SKM-1 treated with dmso at 0.1 percent for 144 hours (cell line): ENCODE measurements around the gene YES1.
"Not testable (repeated sequence)": the region's sequence is repeated elsewhere in the genome, so short reads cannot be mapped to it uniquely, and the experiment has no call there.

Experiments used
- DNase-seq: peaks from one replicate; lab custom pipeline; 2025; ENCODE audit not compliant: unreplicated experiment; lab: John Stamatoyannopoulos, UW

Gene YES1

DNA sequence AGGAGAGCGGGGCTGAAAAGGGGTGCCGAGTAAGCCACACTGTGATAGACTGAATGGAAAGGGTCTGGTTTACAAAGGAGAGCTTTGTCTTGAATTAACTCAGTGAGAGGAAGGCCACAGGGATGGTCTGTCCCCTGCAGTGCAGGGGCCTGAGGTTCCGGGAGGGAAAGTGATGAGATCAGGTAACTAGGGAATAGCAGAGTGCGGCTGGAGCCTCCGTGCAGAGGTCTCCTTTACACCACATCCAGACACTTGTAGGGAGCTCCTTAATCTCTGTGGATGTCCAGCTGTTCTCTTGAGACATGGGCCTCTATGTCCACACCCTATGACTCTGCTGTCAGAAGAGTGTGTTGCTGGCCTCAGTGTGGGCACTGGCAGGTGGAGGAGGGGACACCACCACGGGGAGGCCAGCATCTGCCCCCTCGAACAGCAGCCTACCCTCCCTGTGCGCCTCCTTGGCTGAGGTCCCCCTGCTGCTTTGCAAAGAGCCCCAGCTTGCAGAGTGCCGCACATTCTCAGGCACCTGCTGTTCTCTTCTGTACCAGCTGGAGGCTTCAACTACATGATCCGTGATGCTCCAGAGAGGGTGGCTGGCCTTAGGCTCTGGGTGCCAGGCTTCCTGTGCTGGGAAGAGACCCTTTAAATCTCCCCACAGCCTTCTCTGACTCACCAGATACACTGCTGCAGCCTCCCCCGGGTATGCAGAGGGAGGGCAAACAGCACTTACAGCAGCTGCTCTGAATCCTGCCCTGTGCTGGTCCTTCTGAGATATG, 125.5 kb downstream of the YES1 start:
- no peak for DNase-seq

DNA sequence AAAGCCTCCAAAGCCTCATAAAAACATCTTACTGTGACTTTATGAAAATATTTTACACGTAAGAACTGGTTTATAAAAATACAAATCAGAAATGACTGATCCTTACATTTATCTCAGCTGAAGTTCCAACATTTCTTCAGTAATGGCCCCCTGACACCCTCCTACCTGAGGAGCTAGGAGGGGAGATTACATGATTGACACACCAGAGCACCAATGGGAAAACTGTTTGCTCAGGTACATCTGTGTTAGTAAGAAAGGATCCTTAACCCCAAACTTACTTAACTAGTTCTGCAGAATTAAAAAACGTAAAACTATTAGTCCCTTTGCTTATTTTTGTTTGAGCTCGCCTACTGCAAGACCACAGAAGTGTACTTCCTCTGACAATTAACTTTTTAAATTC, 126.6 kb downstream of the YES1 start:
- no peak for DNase-seq

DNA sequence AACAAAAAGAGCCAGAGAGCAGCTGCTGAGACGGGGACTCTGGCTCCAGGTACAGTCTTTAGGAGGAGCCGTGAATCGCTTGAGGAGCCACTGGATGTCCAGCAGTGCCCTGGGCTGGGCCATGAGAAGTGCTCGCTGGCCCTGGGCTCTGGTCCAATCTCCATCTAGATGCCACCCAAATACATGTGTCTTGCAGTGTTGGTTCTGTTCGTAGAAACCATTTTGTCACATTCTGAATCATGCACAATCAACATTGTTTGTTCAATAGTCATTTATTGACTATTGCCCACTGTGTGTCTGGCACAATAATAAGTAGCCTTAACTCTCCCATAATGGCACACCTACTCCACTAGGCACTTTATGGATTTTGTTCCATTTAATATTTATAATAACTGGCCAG, 128.5 kb downstream of the YES1 start:
- DNase-seq, result no peak

DNA sequence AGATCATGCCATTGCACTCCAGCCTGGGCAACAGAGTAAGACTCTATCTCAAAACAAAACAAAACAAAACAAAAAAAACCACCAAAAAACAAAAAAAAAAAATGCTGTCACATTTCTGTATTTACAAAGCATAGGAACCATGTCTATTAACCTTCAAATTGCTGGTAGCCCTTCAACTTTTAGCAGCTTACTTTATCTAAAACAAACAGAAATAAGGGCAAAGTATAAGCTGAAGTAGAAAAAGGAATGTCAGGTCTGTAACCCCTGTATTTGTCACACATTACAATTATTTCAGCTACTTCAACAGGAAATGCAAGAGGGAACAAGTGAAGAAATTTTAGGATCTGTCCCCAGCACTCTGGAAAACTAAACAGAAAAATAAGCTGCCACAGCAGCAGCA, 129.2 kb downstream of the YES1 start:
- DNase-seq, result no peak

DNA sequence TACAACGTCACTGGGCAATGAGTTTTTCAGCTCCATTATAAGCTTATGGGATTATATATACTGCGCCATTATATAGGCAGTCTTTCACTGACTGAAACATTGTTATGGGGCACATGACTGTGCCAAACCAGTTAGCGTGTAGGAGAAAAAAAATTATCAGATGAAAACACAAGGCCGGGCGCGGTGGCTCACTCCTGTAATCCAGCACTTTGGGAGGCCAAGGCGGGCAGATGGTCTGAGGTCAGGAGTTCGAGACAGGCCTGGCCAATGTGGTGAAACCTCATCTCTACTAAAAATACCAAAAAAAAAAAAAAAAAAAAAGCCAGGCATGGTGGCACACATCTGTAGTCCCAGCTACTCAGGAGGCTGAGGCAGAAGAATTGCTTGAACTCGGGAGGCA, 129.6 kb downstream of the YES1 start:
- DNase-seq, result not testable (repeated sequence)

DNA sequence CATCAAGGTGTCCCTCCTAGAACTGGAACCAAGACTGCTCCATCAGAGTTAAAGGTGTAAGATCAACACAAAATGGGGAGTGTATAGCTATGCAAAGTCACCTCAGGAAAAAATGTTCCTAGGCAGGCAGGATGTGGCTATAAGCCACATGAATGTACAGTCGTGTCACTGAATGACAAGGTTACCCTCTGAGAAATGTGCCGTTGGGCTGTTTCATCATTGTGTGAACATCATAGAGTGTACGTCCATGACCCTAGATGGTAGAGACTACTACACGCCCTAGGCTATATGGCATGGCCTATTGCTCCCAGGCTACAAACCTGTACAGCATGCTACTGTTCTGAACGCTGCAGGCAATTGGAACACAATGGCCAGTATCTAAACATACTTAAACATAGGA, 130.1 kb downstream of the YES1 start:
- no peak for DNase-seq

DNA sequence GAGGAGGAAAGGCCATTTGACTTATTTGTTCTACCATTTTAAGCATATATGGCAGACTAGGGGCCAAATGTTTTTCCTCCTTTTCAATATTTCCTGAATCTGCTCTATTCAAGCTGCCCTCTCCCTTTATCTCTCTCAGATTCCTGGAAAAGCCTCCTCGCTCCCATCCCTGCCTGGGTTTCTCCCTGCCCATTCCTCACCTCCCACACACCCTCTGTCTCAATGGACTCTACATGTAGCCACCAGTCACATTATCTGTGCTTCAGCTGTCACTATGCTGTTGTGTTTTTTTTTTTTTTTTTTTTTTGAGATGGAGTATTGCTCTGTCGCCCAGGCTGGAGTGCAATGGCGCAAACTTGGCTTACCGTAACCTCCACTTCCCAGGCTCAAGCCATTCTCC, 131.7 kb downstream of the YES1 start:
- no peak for DNase-seq

DNA sequence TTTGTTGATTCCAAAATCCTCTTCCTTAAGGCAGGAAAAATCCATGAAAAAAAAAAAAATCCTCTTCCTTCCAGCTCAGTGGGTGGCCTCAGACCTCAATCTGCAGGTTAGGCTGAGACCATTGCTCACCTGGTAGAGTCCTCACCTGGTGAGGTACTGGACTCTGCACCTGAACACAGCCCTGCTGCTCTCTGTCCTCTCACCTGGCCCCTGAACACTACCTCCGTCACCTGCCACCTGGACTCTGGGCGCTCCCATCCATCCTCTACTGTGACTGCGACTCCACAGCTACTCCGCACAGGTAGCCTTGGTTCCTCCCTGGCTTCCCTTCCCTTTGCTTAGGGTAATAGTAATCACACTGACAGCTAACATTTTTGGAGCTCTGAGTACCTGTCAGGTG, 132.5 kb downstream of the YES1 start:
- no peak for DNase-seq

DNA sequence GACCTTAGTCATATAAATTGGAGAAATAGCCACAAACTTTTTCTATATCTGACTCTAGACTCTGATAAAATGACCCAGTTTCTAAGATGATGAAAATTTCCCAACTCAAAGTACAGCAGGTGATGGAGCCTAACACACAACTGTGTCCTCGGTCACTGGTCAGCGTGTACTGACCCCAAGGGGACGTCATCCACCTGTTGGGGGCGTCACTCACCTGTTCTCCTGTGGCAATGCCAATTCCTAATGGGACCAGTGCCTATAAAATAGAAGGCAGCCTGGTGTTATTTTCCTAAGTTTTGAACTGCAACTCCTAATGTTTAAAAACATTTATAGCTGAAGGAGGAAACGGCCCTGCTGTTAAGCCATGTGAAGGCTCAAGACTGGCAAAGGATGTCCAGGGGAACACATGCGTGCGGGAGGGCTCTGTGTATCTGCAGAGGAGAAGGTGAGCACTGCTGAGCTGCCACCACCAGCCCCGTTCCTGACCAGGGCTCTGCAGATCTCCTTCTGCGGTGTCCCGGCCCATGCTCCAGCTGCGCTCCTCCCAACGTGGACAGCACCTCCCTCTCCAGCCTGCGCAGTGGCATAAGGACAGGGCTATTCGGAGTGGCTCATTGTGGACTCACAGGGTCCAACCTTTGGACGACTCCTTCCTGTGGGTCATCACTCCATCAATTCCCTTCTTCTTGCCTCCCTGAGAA, 133.4 kb downstream of the YES1 start:
- no peak for DNase-seq

DNA sequence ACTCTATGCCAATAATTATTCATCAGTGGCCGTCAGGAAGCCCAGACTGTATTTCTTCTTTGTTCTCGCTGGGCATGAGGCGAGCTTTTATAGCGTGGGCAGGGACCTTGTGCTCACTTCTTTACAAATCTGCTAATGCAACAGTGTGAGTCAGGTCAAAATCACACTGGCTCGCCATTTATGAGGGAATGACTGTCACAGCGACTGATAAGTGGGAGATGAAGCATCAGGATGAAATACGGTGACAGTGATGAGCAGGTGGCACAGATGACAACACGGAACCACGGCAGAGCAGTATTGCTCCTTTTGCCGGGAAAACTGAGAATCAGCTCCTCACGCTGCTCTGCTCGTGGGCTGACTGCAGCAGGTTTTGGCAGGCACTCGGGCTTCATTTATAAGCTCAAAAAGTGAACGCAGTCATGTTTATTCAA, 134.1 kb downstream of the YES1 start:
- no peak for DNase-seq

DNA sequence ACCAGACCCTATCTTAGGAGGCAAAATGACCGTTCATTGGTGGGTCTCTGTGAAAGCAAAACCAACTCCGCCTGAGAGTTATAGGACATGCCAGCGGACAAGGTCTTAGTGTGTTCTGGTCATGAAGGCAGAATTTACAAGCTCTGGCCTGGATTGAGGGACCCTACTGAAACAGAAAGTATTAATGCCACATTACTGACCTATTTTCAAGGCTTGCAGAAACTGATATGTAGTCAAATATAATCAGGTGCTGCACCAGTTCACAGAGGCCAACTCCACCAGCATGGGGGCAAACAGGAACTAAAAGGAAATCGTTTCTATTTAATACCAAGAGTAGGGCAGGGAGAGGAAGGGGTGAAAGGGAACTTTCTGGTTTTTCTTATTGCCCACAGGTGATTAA, 134.9 kb downstream of the YES1 start:
- DNase-seq, result no peak

DNA sequence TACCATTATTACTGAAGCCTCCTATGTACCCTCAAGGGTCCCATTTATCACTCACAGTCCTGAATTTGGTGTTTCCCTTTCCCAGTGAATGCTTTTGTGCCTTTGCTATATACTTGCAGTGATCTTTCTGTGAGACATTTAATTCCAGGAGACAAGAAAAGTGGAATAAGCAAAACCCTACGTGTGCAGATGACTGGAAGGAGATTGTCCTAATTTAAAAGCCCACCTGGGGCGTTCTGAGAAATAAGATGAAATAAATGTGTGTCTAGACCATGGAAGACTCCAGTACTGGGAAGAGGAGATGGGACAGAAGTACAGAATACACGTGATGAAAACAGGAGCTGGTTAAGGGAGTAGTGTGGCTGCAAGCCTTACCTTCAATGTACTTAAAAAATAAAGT, 135.3 kb downstream of the YES1 start:
- DNase-seq, result no peak

DNA sequence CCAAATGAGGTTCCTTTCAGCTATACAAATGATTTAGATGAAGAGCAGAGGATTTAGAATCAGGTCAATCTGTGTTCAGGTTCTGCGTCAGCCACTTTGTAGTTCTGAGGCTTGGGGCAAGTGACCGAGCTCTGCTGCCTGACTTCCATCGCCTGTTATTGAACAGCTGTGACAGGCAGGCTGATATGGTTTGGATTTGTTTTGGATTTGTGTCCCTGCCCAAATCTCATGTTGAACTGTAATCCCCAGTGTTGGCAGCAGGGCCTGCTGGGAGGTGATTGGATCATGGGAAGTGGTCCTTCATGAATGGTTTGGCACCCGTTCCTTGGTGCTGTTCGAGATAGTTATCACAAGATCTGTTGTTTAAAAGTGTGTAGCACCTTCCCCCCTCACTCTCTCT, 136.0 kb downstream of the YES1 start:
- DNase-seq, result no peak

DNA sequence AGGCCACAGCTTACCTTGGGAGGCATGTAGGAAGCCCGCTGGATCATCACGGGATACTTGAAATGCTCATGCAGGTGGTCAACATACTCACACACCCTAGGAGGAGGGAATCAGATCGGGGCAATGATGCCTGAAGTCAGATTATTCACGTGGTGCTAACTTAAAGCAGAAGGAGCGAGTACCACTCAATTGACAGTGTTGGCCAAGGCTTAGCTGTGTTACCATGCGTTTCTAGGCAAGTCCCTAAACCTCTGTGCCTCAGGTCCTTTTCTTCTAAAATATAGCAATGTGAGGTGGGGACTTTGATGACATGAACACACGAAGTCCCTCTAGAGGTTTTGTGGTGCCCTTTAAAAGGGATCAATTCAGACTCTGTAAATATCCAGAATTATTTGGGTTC, 136.7 kb downstream of the YES1 start:
- no peak for DNase-seq

DNA sequence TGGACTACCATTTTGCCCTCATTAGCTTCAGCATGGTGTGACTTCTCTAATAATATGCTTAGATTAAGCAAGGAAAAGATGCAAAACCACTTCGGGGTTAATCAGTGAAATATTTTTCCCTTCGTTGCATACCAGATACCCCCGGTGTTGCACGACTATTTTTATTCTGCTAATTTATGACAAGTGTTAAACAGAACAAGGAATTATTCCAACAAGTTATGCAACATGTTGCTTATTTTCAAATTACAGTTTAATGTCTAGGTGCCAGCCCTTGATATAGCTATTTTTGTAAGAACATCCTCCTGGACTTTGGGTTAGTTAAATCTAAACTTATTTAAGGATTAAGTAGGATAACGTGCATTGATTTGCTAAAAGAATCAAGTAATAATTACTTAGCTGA, 138.3 kb downstream of the YES1 start:
- no peak for DNase-seq

DNA sequence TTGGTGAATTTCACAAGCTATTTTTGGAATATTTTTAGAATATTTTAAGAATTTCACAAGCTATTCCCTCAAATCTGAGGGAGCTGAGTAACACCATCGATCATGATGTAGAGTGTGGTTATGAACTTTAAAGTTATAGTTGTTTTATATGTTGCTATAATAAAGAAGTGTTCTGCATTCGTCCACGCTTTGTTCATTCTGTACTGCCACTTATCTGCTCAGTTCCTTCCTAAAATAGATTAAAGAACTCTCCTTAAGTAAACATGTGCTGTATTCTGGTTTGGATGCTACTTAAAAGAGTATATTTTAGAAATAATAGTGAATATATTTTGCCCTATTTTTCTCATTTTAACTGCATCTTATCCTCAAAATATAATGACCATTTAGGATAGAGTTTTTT, 138.7 kb downstream of the YES1 start:
- DNase-seq, result no peak
